ENCODE measurements around the gene CCDC92.
A peak's percentile ranks its signal among the peaks of the same experiment; 100 is the strongest.

CCDC92 gene

DNA sequence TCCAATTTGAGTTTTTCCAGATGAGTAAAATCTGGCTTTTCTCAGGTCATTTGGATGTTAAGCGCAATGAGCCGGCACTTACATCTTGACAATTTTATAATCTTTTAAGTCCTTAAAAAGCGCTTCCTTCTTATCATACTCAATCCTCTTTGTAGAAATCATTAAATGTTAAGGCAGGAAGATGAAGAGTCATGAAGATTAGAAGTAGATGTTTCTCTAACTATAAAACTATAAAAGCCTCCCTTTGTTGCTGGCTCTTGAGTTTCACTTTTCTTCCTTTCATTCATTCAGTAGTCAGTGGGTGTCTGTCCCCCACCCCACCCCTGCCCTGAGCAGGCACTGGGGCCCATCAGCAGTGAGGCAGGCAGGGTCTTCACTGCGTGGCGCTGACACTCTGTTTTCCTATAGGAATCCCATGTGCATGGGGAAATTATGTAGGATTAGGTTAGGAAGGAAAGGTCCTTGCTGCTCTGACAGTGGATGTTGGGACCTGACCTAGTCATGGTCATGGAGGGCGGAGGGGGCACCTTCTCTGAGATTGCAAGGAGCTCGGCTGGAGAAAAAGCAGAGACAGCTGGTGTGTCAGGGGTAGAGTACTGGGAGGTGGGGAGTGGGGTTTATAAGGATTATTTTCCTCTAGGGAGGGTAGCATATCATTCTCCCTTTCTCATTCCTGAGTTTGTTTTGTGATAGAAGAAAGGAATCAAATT lies 65.8 kb downstream of the CCDC92 start:
- no peak for DNase-seq

DNA sequence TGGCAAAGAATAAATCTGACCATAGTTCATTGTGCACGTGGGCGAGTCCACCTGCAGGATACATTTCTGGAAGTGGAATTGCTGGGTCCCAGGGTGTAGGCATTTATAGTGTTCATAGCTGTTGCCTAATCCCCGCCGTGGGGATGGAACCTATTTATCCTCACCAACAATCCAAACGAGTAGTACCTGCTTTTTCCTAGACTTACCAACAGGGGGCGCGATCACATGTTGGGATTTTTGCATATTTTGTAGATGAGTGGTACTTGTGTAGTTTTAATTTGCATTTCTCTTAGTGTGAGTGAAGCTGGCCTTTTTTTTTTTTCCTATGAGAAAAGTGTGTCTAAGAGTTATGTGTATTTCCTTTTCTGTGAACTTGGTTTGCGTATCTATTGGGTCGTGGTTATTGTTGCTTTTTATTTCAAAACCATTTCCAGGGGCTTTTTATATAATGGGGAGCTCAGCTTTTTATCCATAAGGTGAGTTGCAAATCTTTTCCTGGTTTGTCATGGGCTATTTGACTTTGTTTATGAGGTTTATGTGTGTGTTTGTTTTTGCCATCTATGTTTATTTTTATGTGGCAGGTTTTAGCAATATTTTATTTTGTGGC lies 67.2 kb downstream of the CCDC92 start:
- DNase-seq: peak; percentile 71

DNA sequence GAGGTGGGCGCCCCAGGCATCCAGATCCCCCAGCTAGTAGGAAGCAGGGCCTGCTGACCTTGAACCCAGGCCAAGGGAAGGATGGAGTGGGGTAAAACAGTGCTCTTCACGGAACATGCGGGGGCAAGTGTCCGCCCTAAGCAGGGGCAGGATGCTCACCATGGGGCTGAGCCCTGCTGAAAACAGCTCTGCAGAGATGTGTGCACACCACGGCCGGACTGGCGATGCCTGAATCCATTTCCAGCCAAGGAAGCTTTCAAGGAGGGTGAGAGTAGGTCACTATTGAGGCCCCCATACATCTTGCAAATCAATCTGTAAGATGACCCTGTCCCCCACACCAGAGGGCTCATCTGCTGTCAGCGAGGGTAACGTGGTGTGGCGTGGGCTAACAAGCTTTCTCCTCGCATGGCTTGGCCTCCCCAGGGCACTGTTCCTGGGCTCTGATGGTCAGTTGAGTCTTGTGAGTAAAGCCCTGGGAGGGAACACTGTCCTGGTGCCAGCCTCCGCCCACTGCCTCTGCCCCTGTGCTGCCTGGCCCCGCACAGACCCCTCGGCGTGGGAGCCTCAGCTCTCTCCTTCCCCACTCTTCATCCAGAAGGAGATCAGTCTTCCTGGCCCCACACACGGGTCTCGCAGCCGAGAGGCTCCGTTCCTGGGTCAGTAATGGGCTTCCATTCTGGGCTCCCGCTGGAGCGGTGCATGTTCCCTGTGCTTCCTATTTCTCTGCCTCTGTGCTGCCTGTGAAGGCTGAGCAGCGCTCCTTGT lies 69.1 kb downstream of the CCDC92 start:
- DNase-seq: no peak

DNA sequence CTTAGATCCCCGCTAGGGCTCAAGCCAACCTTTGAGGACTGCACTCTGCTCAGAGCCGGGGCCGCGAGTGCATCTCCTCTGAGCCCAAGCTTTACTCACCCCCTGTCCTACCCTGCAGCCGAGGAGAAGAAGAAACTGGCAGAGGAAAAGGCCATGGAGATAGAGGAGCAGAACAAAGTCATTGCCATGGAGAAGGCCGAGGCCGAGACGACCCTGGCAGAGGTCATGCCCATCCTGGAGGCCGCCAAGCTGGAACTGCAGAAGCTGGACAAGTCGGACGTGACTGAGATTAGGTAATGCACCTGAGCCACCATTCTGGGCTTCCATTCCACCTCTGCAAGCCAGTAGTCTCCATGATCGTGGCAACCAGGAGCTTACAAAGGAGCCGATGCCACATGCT lies 69.8 kb downstream of the CCDC92 start:
- no peak for DNase-seq

DNA sequence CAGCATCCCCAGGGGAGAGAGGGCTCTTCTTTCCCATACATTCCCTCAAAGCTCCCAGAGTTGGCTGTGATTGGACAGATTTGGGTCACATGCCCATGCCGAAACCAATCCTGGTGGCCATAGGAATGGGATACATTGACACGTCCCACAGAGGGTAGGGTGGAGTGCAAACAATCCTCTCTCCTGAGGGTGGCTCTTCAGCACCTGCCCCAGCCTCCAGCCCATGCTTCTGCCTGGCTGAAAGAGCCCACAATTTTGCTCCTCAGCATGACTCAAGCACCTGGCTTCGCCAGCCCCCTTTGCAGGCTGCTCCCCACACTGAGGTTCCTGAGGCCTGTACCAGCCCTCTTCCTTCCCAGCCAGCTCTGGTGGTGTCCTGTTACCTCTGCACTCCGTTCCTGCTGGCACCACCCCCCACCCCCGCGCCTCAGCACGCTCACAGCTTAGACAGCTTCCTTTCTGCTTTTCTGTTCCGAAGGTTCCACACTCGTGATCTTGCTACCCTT lies 71.7 kb downstream of the CCDC92 start:
- DNase-seq: peak; percentile 32

DNA sequence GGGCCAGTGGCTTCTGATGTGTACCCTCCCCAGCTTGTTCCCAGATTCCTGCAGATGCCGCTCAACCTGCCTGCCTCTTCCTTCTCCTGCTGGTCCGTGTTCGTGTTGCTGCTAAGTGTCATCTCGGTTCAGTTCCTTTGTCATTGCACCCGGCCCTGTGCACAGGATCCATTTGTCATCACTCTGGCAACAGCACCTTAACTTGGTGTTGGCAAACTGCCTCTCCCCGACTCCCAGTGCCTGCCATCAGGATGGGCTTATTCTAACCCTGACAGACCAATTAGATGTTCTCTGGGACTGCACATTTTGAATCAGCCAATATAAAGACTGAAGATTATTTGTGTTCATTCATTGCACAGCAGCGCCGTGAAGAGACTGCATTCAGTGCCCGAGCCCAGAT lies 73.3 kb downstream of the CCDC92 start:
- DNase-seq: no peak

DNA sequence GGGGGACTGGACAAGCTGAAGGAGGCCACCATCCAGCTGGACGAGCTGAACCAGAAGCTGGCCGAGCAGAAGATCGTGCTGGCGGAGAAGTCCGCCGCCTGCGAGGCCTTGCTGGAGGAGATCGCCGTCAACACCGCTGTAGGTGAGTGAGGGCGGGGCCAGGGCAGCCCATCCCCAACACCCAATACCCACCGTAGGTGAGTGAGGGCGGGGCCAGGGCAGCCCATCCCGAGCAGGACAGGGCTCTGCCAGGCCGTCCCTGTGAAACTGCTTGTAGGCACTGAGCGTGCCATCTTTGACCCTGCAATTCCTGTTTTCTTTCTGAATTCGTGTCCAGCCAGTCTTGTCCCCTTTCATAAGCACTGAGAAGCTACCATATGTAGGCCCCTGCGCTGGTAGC lies 74.0 kb downstream of the CCDC92 start:
- no peak for DNase-seq

DNA sequence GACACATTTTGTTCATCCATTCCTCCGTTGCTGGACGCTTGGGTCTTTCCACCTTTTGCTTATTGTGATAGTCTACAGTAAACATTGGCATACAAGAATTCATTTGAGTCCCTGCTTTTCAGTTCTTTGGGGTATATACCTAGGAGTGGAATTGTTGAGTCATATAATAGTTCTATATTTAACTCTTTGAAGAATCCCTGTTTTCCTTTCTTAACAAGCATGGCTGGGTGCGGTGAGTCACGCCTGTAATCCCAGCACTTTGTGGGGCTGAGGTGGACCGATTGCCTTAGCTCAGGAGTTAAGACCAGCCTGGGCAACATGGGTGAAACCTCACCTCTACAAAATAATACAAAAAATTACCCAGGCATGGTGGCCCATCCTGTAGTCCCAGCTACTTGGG lies 75.4 kb downstream of the CCDC92 start:
- no peak for DNase-seq

DNA sequence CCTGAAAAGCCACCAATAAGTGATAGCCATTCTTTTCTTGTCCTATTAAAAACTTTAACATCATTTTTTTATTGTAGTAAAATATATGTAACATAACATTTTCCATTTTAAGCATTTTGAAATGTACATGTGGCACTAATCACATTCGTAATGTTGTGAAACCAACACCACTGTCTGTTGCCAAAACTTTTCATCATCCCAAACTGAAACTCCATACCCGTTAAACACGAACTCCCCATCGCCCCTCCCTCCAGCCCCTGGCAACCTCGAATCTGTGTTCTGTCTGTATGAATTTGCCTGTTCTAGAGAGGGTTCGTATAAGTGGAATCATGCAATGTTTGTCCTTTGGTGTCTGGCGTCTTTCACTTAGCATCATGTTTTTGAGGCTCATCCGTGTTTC lies 75.9 kb downstream of the CCDC92 start:
- DNase-seq: no peak

DNA sequence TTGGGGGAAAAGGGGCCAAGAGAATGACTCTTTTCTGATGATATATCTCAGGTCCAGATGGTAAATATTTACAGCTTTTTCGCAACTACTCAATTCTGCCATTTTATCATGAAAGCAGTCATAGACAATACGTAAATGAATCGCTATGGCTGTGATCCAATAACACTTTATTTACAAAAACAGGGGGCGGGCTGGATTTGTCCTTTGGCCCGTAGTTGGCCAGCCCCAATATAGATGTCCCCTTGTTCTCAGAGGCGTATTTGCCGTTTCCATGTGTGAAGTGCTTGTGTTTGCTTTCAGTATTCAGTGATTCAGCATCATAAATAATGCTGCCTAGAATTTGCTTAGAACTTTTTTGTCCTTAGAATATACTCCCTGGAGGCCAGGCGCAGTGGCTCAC lies 77.2 kb downstream of the CCDC92 start:
- no peak for DNase-seq

DNA sequence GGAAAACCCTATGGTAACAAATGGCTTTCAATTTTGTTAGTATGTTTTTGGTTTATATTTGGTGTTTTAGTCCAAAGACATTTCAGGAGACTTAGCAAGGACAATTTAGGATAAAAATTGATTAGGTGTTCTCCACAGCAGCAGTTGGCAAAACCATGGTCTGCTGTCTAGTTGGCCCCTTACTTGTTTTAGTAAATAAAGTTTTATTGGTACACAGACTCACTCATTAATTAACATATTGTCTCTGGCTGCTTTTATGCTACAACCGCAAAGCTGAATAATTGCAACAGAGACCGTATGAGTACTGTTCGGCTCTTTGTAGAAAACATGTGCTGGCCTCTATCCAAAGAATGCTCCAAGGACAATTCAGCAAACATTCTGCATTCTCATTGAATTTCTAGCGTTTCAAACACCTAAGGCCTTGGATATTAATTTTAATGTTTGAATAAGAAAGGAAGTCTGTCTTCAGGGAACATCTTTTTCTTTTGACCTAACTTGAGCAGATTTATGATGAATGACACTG lies 77.7 kb downstream of the CCDC92 start:
- no peak for DNase-seq

DNA sequence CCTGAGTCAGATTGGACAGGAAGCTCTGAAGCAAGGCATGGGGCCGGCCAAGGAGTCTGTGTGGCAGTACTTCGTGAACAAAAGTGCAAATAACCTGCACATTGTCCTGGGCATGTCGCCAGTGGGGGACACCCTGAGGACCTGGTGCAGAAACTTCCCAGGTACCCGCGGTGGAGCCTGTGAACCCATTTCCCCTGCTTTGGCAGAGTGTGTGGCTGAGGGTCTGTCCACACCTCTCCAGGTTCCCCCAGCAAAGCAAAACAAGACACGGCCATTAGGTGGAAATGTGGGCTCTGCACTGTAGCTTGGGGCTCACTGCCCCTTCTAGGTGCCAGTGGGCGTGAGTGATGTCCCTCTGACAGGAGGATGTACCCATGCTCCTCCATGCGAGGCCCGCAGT lies 79.4 kb downstream of the CCDC92 start:
- DNase-seq: no peak

DNA sequence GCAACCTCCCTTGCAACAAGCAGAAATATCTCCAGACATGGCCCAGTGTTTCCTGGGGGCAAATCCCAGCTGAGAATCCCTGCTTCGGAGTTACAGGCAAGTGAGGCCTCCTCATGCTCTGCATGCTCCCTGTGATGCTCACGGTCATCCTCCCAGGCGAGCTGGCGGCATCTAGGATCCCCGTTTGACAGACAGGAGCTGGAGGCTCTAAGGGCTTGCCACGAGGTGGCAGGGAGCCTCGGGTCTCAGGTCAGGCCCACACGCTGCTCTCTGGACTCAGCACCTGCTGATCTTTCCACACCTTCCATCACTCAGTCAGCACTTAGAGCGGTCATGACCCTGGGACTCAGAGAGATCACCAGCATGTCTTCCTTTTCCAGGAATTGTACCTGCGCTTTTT lies 79.8 kb downstream of the CCDC92 start:
- no peak for DNase-seq

DNA sequence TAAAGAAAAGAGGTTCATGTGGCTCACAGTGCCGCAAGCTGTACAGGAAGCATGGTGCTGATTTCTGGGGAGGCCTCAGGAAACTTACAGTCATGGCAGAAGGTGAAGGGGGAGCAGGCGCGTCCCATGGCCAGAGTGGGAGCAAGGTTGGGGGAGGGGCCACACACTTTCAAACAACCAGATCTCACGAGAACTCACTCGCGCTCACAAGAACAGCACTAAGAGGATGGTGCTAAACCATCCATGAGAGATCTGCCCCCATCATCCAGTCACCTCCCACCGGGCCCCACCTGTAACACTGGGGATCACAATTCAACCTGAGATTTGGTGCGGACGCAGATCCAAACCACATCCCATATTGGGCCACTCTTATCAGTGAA lies 80.5 kb downstream of the CCDC92 start:
- no peak for DNase-seq

DNA sequence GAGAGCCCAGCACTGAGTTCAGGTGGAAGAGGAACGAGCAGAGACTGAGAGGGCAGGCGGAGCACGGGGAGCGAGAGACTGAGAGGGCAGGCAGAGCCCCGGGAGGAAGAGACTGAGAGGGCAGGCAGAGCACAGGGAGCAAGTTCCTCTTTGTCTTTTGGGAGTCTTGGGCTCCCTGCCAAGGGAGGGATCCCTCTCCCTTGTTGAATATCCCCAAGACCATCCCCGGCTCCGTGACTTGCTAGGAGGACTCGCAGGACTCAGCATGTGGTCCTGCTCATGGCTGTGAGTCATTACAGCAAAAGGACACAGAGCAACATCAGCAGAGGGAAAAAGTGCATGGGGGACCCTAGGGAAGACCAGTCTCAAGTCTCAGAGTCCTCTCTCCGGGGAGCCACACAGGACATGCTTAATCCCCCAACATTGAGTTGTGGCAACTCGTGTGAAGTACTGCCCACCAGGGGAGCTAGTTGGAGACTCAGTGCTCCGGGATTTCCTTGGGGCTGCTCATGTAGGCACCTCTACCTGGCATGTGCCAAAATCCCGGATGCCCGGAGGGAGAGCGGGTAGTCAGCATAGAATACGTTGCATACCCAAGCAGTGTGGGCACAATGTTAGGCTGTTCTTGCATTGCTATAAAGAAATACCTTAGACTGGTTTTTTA lies 81.0 kb downstream of the CCDC92 start:
- no peak for DNase-seq

DNA sequence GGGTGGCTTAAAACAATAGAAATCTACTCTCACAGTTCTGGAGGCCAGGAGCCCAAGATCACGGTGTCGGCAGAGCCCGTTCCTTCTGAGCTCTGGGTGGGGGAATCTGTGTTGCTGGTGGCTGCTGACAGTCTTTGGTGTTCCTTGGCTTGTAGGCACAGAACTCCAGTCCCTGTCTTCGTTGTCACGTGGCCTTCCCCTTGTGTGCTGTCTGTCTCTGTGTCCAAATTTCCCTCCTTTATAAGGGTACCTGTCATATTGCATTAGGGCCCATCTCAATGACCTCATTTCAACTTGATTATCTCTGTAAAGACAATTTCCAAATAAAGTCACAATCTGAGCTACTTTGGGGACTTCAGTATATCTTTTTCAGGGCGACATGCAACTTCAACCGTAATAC lies 81.6 kb downstream of the CCDC92 start:
- DNase-seq: no peak

DNA sequence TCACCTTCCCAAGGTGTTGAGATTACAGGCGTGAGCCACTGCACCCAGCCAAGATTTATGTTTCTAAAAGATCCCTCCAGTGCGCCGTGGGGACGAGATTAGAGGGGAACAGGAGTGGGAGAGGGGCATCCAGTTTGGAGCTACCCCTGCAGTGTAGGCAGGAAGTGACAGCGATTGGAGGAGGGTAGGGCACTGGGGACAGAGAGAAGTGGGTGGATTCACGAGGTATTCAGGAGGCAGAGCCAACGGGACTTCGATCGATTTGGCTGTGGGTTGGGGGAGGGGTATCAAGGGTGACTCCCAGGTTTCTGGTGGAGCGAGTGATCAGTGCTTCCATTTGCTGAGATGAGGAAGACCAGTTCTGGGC lies 82.1 kb downstream of the CCDC92 start:
- DNase-seq: no peak

DNA sequence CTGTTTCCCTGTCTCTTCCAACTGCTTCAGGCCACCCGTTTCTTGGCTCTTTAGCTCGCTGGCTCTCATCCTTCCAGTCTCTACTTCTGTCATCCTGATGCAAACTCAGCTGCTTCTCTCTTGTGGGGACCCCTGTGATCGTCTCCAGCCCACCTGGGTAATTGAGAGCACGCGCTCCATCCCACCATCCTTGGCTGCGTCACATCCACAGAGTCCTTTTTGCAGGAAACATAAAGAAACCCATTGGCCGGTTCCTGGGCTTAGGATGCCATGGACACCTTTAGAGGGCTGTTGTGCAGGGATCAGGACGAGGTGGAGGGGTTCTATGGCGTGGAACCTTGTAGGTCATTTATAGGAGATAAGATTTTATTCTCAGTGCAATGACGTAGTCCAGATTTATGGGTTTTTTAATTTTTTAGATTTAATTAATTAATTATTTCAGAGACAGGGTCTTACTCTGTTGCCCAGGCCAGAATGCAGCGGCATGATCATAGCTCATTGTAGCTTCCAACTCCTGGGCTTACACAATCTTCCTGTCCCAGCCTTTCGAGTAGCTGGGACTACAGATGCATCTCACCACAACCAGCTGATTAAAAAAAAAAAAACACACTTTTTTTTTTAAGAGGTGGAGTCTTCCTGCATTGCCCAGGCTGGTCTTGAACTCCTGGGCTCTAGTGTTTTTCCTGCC lies 82.6 kb downstream of the CCDC92 start:
- no peak for DNase-seq

DNA sequence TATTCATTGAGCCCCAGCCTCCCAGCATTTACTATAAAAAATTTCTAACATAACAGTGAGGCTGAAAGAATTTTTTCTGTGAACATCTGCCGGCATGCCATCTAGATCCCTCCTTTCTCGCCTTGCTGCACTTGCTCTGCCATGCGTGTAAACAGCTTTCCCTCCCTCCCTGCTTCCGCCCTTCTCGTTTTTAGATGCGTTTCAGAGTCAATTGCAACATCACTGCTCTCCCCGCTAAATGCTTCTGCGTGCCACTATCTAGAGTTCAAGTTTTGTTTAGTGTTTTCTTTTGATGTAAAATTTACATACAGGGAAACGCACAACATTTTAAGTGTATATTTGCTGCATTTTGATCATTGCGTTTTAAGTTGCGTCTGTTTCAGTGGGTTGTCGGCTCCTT lies 83.6 kb downstream of the CCDC92 start:
- no peak for DNase-seq

DNA sequence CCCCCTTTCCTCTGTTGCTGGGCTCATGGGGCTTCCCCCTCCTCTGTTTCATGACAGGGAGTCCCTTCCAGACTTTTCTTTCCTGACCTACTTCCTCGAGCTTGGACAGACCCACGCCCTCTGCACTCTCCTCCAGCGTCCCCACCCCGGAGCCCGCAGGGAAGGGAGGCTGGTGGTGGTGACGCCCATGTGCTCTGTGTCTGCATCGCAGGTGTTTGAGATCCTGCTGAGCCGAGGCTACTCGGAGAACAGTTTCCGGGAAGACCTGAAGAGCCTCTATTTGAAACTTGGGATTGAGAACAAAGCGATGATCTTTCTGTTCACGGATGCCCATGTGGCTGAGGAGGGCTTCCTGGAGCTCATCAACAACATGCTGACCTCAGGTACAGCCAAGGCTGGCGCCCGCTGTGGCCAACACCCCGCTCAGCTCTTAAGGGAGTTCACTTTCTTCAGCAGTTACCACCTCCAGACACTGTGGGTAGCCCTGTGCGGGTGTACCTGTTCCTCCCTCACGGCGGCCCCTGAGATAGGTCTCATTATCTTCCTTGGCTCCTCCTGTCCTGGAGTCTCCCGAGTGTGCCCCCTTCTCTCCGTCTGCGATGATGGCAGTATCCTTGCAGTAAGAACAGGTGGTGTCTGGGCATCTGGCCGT lies 85.6 kb downstream of the CCDC92 start:
- no peak for DNase-seq

DNA sequence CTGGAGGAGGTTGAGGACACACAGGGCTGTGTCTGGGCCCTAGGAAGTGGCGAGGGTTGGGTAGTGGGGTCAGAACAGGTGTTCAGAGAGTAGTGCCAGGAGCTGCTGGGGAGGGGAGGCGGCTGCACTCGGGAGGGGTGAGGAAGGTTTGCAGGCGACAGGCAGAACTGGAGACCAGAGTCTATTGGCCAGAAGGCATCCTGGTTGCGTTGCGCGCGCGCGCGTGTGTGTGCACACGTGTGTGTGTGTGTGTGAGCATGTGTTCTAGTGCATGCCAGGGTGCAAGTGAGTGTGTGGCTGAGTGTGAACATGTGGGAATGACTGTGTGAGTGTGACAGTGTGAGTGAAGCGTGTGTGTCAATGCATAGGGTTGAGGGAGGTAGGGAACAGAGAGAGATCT lies 86.4 kb downstream of the CCDC92 start:
- no peak for DNase-seq

All from stimulated activated CD4-positive, alpha-beta T cell treated with anti-CD3 and anti-CD28 coated beads, Interleukin-15, amount 100 ng/mL, for 24 hours (primary cell).